GM23338 (cell line): ENCODE results near the gene BIRC6. TPM values are rescaled to one million over a fixed set of nuclear protein-coding genes. Genes with fewer than 3 reads are reported as not detected.

Source experiments
- ATAC-seq: fragments of 200-7000 bp; cut with Tn5 transposase; 3 replicates; pipeline ENCODE4 v1.9.1; 2020
- DNase-seq: peaks from one replicate; pipeline ENCODE4 v3.0.0-alpha.2; 2015; ENCODE audit warnings: low spot score
- H2AFZ ChIP-seq: fragments of 200-600 bp; sonication (generic); 2 replicates; pipeline ENCODE4 v1.8.0; 2016; ENCODE audit warnings: antibody characterized with exemption, mild to moderate bottlenecking, moderate library complexity
- H3F3A ChIP-seq: fragments of 200-600 bp; sonication (generic); replicated peaks from 2 replicates; pipeline ENCODE4 v1.8.0; 2017; ENCODE audit warnings: antibody characterized with exemption, mixed run types, low read depth
- H3K27ac ChIP-seq: fragments of 200-600 bp; sonication (generic); 2 replicates; pipeline ENCODE4 v1.6.1; 2016; ENCODE audit warnings: low read depth
- H3K27me3 ChIP-seq: fragments of 200-600 bp; sonication (generic); 2 replicates; pipeline ENCODE4 v1.8.0; 2016; ENCODE audit warnings: mild to moderate bottlenecking, mixed run types, moderate library complexity; ENCODE audit not compliant: insufficient read depth
- H3K36me3 ChIP-seq: fragments of 200-600 bp; sonication (generic); 2 replicates; pipeline ENCODE4 v1.8.0; 2016; ENCODE audit warnings: mild to moderate bottlenecking; ENCODE audit not compliant: insufficient read depth
- H3K4me1 ChIP-seq: fragments of 200-600 bp; sonication (generic); 2 replicates; pipeline ENCODE4 v1.8.0; 2016; ENCODE audit warnings: mild to moderate bottlenecking, moderate library complexity; ENCODE audit not compliant: insufficient read depth
- H3K4me2 ChIP-seq: fragments of 200-600 bp; sonication (generic); 2 replicates; pipeline ENCODE4 v1.7.1; 2017; ENCODE audit warnings: mixed run types
- H3K4me3 ChIP-seq: fragments of 200-600 bp; sonication (generic); 2 replicates; pipeline ENCODE4 v1.6.1; 2016; ENCODE audit warnings: mixed run types
- H3K79me2 ChIP-seq: fragments of 200-600 bp; sonication (generic); replicated peaks from 2 replicates; pipeline ENCODE4 v1.8.0; 2017; ENCODE audit warnings: mild to moderate bottlenecking; ENCODE audit not compliant: insufficient read depth
- H3K9me2 ChIP-seq: fragments of 200-600 bp; sonication (generic); 2 replicates; pipeline ENCODE4 v1.8.0; 2017; ENCODE audit not compliant: insufficient read depth
- H4K20me1 ChIP-seq: fragments of 200-600 bp; sonication (generic); replicated peaks from 2 replicates; pipeline ENCODE4 v1.8.0; 2017; ENCODE audit warnings: mild to moderate bottlenecking; ENCODE audit not compliant: insufficient read depth
- H3K27ac Mint-ChIP-seq: 2 replicates; pipeline ENCODE4 v1.8.0; 2020; ENCODE audit warnings: inconsistent platforms, mild to moderate bottlenecking, moderate library complexity, mixed read lengths
- H3K27me3 Mint-ChIP-seq: 3 replicates; pipeline ENCODE4 v1.8.0; 2022; ENCODE audit warnings: low read depth, mild to moderate bottlenecking, moderate library complexity, mixed read lengths, inconsistent platforms; ENCODE audit not compliant: insufficient read depth, poor library complexity
- H3K36me3 Mint-ChIP-seq: 3 replicates; pipeline ENCODE4 v1.8.0; 2021; ENCODE audit warnings: low read depth, mild to moderate bottlenecking, inconsistent platforms, moderate library complexity, mixed read lengths
- H3K4me1 Mint-ChIP-seq: 3 replicates; pipeline ENCODE4 v1.8.0; 2020; ENCODE audit warnings: mild to moderate bottlenecking, inconsistent platforms, mixed read lengths
- H3K4me3 Mint-ChIP-seq: 3 replicates; pipeline ENCODE4 v1.8.0; 2021; ENCODE audit warnings: moderate library complexity, mild to moderate bottlenecking, inconsistent platforms, mixed read lengths
- H3K9me3 Mint-ChIP-seq: 3 replicates; pipeline ENCODE4 v1.8.0; 2020; ENCODE audit warnings: moderate library complexity, mild to moderate bottlenecking, inconsistent platforms, mixed read lengths
- CREB1 ChIP-seq: fragments of 250-450 bp; sonication (Bioruptor Pico); IDR thresholded peaks from 2 replicates; pipeline ENCODE4 v1.5.0; 2020; ENCODE audit warnings: low read depth, mild to moderate bottlenecking, moderate library complexity
- ETS1 ChIP-seq: IDR thresholded peaks from 2 replicates; pipeline ENCODE4 v1.6.1; 2016; ENCODE audit warnings: antibody characterized with exemption
- EZH2phosphoT487 ChIP-seq: fragments of 200-600 bp; sonication (generic); IDR thresholded peaks from one replicate; pipeline ENCODE4 v1.8.1; 2018; ENCODE audit warnings: antibody characterized with exemption; ENCODE audit not compliant: unreplicated experiment
- JUNB ChIP-seq: IDR thresholded peaks from one replicate; pipeline ENCODE4 v1.6.1; 2016; ENCODE audit warnings: antibody characterized with exemption; ENCODE audit not compliant: unreplicated experiment
- NANOG ChIP-seq: IDR thresholded peaks from 2 replicates; pipeline ENCODE4 v1.6.1; 2016; ENCODE audit warnings: antibody characterized with exemption, borderline replicate concordance
- POLR2AphosphoS5 ChIP-seq: IDR thresholded peaks from 2 replicates; pipeline ENCODE4 v1.6.1; 2016; ENCODE audit warnings: antibody characterized with exemption, low read depth
- ZNF331 ChIP-seq: fragments of 250-450 bp; sonication (Bioruptor Pico); IDR thresholded peaks from 2 replicates; pipeline ENCODE4 v1.5.0; 2020; ENCODE audit warnings: low read depth, mild to moderate bottlenecking, moderate library complexity
- polyA plus RNA-seq: library from polyadenylated mRNA; unstranded; fragments of >200 nt; fragmentation: Nextera tagmentation; extraction: Ambion mirVana; gene quantifications from 2 replicates; pipeline ENCODE4 v1.2.1, GENCODE V29; 2016
- total RNA-seq: library from RNA; depleted of rRNA; stranded (reverse); fragments of >200 nt; shearing (Covaris generic); gene quantifications from 2 replicates; pipeline ENCODE4 v1.2.3, GENCODE V29; 2014
- TF ChIP-seq, protein P1 (sequence below): IDR thresholded peaks from one replicate; pipeline ENCODE4 v1.6.1; 2018; ENCODE audit warnings: antibody characterized with exemption; ENCODE audit not compliant: unreplicated experiment
- TF ChIP-seq, protein P2 (sequence below), 2 experiments: fragments of 200-600 bp in 1 of 2; sonication (generic) in 1 of 2; conservative IDR thresholded peaks; 2 replicates each; pipeline versions ENCODE4 v1.5.1 to v1.6.1; 2016 to 2017; ENCODE audit warnings: antibody characterized with exemption in 2 of 2, low read depth in 2 of 2, mild to moderate bottlenecking in 2 of 2, moderate library complexity in 1 of 2

Gene BIRC6
- total and polyA plus RNA-seq, 2 experiments from 2014 or later = 85.8 to 131 TPM

DNA sequence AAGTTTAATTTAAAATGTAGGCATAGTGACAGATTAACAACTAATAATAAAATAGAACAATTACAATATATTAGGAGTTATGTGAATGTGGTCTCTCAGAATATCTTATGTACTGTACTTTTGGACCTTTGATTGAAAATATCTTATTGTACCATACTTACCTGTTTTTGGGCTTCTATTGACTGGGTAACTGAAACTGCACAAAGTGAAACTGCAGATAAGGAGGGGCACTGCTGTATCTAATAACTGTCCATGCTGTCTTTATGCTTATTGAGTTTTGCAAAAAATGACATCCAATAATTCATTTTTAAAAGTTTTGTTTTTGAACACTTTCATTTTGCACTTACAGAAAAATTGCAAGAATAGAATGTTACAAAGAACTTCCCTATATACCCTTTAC lies 19.9 kb downstream of the BIRC6 start (continued):
- TF ChIP-seq, protein P1, sequence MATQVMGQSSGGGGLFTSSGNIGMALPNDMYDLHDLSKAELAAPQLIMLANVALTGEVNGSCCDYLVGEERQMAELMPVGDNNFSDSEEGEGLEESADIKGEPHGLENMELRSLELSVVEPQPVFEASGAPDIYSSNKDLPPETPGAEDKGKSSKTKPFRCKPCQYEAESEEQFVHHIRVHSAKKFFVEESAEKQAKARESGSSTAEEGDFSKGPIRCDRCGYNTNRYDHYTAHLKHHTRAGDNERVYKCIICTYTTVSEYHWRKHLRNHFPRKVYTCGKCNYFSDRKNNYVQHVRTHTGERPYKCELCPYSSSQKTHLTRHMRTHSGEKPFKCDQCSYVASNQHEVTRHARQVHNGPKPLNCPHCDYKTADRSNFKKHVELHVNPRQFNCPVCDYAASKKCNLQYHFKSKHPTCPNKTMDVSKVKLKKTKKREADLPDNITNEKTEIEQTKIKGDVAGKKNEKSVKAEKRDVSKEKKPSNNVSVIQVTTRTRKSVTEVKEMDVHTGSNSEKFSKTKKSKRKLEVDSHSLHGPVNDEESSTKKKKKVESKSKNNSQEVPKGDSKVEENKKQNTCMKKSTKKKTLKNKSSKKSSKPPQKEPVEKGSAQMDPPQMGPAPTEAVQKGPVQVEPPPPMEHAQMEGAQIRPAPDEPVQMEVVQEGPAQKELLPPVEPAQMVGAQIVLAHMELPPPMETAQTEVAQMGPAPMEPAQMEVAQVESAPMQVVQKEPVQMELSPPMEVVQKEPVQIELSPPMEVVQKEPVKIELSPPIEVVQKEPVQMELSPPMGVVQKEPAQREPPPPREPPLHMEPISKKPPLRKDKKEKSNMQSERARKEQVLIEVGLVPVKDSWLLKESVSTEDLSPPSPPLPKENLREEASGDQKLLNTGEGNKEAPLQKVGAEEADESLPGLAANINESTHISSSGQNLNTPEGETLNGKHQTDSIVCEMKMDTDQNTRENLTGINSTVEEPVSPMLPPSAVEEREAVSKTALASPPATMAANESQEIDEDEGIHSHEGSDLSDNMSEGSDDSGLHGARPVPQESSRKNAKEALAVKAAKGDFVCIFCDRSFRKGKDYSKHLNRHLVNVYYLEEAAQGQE = no peak
- TF ChIP-seq EZH2phosphoT487 = no peak
- TF ChIP-seq ZNF331 (CRISPR knock-in tag) = no peak
- TF ChIP-seq, protein P2, sequence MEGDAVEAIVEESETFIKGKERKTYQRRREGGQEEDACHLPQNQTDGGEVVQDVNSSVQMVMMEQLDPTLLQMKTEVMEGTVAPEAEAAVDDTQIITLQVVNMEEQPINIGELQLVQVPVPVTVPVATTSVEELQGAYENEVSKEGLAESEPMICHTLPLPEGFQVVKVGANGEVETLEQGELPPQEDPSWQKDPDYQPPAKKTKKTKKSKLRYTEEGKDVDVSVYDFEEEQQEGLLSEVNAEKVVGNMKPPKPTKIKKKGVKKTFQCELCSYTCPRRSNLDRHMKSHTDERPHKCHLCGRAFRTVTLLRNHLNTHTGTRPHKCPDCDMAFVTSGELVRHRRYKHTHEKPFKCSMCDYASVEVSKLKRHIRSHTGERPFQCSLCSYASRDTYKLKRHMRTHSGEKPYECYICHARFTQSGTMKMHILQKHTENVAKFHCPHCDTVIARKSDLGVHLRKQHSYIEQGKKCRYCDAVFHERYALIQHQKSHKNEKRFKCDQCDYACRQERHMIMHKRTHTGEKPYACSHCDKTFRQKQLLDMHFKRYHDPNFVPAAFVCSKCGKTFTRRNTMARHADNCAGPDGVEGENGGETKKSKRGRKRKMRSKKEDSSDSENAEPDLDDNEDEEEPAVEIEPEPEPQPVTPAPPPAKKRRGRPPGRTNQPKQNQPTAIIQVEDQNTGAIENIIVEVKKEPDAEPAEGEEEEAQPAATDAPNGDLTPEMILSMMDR (conservative IDR thresholded peaks at IDR 0.05; ENCODE audit: low read depth in 2 of 2) = no peak
- no peak for TF ChIP-seq CREB1 (CRISPR knock-in tag)
- no peak for TF ChIP-seq POLR2AphosphoS5

DNA sequence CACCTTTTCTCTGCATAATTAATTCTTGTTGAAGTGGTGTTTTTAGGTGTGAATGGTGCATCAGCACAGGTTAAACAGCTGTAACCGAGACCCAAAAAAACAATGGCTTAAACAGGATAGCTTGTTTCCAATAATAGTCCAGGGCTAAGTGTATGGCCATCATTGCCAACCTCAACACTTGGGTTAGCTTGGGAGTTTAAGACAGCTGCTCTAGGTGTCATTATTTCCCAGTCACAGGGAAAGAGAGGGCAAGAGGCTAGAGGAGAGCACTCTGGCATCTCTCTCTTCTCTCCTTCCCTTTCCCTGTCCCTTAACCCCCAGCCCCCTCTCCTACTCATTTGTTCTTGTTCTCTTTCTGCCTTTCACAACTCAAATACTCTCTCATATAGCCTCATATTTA lies 21.1 kb downstream of the BIRC6 start:
- no peak overlapping the region for H3K4me3 Mint-ChIP-seq
- Histone ChIP-seq H4K20me1 (peaks cover 31% of the 10 kb centered on the region), H3K27me3 (no peaks in the 10 kb centered on the region), H3K9me2 (no peaks in the 10 kb centered on the region), H2AFZ (no peak overlapping the region), H3K36me3 (no peaks in the 10 kb centered on the region; the same call in 1 of the 2 replicates), H3K79me2 (peaks cover 92% of the 10 kb centered on the region), H3F3A (0 out of 2 replicates have a peak, but pooled peaks cover 6% of the 10 kb centered on the region), H3K27ac (no peak overlapping the region), H3K4me2 (no peak overlapping the region), H3K4me3 (no peak overlapping the region), H3K4me1 (no peaks in the 10 kb centered on the region)
- no peak for ATAC-seq
- H3K27ac Mint-ChIP-seq = no peak overlapping the region
- peaks cover 2% of the 10 kb centered on the region for H3K27me3 Mint-ChIP-seq
- H3K4me1 Mint-ChIP-seq = peaks cover 6% of the 10 kb centered on the region; the same call in 2 of the 3 replicates
- DNase-seq = no peak
- H3K9me3 Mint-ChIP-seq = no peaks in the 10 kb centered on the region
- peaks cover 20% of the 10 kb centered on the region for H3K36me3 Mint-ChIP-seq
- TF ChIP-seq ETS1 (no peak), NANOG (no peak), JUNB (no peak), CREB1 (CRISPR knock-in tag) (no peak), ZNF331 (CRISPR knock-in tag) (no peak)
- TF ChIP-seq, protein P1 = no peak
